Pancreas (tissue), 10 donors: ENCODE results near the gene SLC35C1. TPM values are rescaled to one million over a fixed set of nuclear protein-coding genes. Genes with fewer than 3 reads are reported as not detected.
"Not testable (repeated sequence)": the region's sequence is repeated elsewhere in the genome, so short reads cannot be mapped to it uniquely, and the experiment has no call there.

ENCODE experiments used
- ATAC-seq, 4 donors: fragments of 200-7000 bp; cut with Tn5 transposase; one replicate each; pipeline versions ENCODE4 v1.8.0 to v1.9.1; 2020; ENCODE audit warnings: mild to moderate bottlenecking in 4 of 4, moderate library complexity in 4 of 4
- DNase-seq, 6 donors: peaks; one replicate each; pipeline ENCODE4 v3.0.0-alpha.2; 2020
- FAIRE-seq: peaks from 2 replicates; lab custom pipeline; 2012; peaks lifted over from hg19 to GRCh38; lab: Jason Lieb, UNC
- H3K27ac ChIP-seq, 4 donors: fragments of 200-600 bp; sonication (generic); 1 replicate in 3 of 4; 2 replicates in 1 of 4; pipeline versions ENCODE4 v1.5.0 to v1.8.0; 2020
- H3K27me3 ChIP-seq, 4 donors: fragments of 200-600 bp; one replicate each; pipeline ENCODE4 v1.8.0; 2021
- H3K36me3 ChIP-seq, 3 donors: fragments of 200-600 bp; sonication (generic) in 1 of 3; one replicate each; pipeline versions ENCODE4 v1.5.0 to v1.8.0; 2020 to 2021
- H3K4me1 ChIP-seq, 3 donors: fragments of 200-600 bp; one replicate each; pipeline ENCODE4 v1.8.0; 2021
- H3K4me3 ChIP-seq, 4 donors: fragments of 200-600 bp; sonication (generic) in 2 of 4; one replicate each; pipeline versions ENCODE4 v1.5.0 to v1.8.0; 2020 to 2021
- H3K9me3 ChIP-seq, 4 donors: fragments of 200-600 bp; one replicate each; pipeline ENCODE4 v1.8.0; 2021
- WGBS, 2 donors: extraction: QIAGEN DNeasy Blood & Tissue Kit; methylation state at CpG; one replicate each; pipeline ENCODE4 v1.1.7; 2013; 5-methylcytosine and 5-hydroxymethylcytosine counted together
- intact Hi-C, 3 donors: fragments of 100-400 bp; cut with DNase I; formaldehyde crosslinking; loops; one replicate each; pipeline versions ENCODE4 v1.11.1 to v1.14.2; 2022
- polyA plus RNA-seq, 2 donors: library from polyadenylated mRNA; stranded (reverse); fragments of 200-250 nt; gene quantifications; one replicate each; pipeline ENCODE4 v1.2.3, GENCODE V29; 2013
- total RNA-seq, 6 donors: library from RNA; stranded (reverse); fragmentation: NEBNext Ultra II Directional in 4 of 6; extraction: Animal tissue kit (Norgen Biotek cat#: 25700) in 4 of 6; gene quantifications; one replicate each; pipeline versions ENCODE4 v1.2.1 to v1.2.4, GENCODE V29; 2021 to 2023
- TF ChIP-seq, protein P1 (sequence below), 4 donors: fragments of 200-600 bp; sonication (generic) in 3 of 4; IDR thresholded peaks; one replicate each; pipeline versions ENCODE4 v1.5.0 to v1.8.0; 2021; ENCODE audit warnings: antibody characterized with exemption in 4 of 4
- donor health status: healthy with polysubstance abuse.
- donor health status: DM: no; HTN: no; CAD: no; lungs with moderate emphysema.
- donor health status: DM: no; HTN: no; CAD: no.
- donor health status: control.
- donor health status: control.
- donor health status: Bipolar disorder and iron deficiency.
- donor health status: DM: yes; HTN: yes; CAD: no.
- donor health status: DM: no; HTN: no; CAD: no.
- donor health status: DM: no; HTN: no; CAD: no.
- donor health status: DM: yes; HTN: yes; CAD: no.

SLC35C1 gene
- total and polyA plus RNA-seq, 8 donors: 5.4 to 14.2 (median 7.5) TPM

DNA sequence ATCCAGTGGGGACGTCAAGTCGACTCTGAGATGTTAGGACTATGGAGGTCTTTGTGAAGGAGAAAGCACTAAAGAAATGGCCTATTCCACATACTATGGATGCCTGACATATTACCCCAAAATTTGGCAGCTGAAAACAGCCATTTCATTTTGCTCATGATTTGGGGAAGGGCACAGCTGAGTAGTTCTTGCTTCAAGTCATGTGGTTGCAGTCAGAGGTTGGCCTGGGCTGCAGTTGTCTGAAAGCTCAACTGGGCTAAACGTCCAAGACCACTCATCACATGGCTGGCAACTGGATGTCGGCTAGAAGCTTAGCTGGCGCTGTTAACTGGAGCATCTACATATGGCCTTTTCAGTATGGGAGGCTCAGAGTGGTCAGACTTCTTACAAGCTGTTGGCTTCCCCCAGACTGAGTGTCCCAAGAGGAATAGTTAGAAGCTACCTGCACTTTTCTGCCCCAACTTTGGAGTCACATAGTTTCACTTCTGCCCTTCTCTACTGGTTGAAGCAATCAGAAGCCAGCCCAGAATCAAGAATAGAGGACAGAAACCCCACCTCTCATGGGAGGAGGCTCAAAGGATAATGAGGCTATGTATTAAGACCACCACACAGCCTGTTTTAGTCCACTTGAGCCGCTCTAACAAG, 14.1 kb downstream of the SLC35C1 start:
- no peak for FAIRE-seq
- 84 to 87% methylated on average over 6 of the region's 6 CpGs for WGBS, 2 donors
- intact Hi-C loops: no loop called here

DNA sequence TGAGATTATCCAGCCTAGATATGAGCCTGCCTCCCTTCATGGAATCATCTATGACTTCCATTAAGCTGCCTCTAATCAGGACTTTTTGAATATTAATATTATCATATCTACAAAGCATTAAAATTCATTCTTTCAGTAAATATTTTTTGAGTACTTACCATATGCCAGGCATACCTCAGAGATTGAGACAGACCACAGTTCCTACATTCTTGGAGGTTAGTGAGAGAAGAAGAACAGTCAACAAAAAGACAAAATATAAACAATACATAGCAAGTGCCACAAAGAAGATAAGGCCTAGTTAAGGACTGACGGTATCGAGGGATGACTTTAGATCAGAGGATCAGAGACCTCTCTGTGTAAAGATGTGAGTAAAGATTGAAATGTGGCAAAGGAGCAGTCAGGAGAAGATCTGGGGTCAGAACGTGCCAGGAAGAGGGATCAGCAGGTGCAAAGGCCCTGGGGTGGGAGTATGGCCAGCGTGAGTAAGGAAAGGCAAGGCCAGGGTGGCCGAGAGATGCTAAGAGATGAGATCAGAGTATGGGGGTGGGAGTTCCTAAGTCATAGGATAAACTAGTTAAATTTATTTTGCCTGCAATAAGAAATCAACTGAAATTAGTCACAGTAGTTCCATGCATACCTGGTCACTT, 15.4 kb downstream of the SLC35C1 start:
- TF ChIP-seq, protein P1, sequence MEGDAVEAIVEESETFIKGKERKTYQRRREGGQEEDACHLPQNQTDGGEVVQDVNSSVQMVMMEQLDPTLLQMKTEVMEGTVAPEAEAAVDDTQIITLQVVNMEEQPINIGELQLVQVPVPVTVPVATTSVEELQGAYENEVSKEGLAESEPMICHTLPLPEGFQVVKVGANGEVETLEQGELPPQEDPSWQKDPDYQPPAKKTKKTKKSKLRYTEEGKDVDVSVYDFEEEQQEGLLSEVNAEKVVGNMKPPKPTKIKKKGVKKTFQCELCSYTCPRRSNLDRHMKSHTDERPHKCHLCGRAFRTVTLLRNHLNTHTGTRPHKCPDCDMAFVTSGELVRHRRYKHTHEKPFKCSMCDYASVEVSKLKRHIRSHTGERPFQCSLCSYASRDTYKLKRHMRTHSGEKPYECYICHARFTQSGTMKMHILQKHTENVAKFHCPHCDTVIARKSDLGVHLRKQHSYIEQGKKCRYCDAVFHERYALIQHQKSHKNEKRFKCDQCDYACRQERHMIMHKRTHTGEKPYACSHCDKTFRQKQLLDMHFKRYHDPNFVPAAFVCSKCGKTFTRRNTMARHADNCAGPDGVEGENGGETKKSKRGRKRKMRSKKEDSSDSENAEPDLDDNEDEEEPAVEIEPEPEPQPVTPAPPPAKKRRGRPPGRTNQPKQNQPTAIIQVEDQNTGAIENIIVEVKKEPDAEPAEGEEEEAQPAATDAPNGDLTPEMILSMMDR (IDR thresholded peaks at IDR 0.05): no peak
- FAIRE-seq (no peak), DNase-seq (no peak), ATAC-seq (no peak)
- no peaks in the 10 kb centered on the region for H3K36me3 ChIP-seq
- no peaks in the 10 kb centered on the region for H3K9me3 ChIP-seq
- no peak overlapping the region for H3K4me3 ChIP-seq
- no peak overlapping the region for H3K27ac ChIP-seq
- intact Hi-C loops: no loop called here
- no peaks in the 10 kb centered on the region for H3K27me3 ChIP-seq
- no peaks in the 10 kb centered on the region for H3K4me1 ChIP-seq
- 85 to 88% methylated on average over 5 of the region's 5 CpGs for WGBS, 2 donors

More for the DNA sequence above, 14.1 kb downstream of the SLC35C1 start:
- Histone ChIP-seq H3K27ac (no peak overlapping the region), H3K9me3 (no peaks in the 10 kb centered on the region), H3K4me3 (no peak overlapping the region), H3K4me1 (no peaks in the 10 kb centered on the region), H3K27me3 (no peaks in the 10 kb centered on the region), H3K36me3 (no peaks in the 10 kb centered on the region)
- ATAC-seq (no peak), DNase-seq (no peak)
- TF ChIP-seq, protein P1 (IDR thresholded peaks at IDR 0.05): no peak

DNA sequence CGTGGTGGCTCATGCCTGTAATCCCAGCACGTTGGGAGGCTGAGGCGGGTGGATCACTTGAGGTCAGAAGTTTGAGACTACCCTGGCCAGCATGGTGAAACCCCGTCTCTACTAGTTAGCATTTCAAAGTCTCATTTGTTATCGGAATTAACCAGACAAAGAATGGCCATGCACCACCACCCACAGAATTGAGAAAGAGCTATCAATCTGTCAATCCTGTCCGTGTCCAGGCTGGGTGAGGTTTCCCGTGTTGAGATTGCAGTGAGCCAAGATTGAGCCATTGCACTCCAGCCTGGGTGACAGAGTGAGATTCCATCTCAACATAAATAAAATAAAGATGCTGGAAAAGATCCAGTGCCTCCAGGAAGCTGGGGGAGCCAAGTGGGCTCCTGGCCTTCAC, 21.5 kb downstream of the SLC35C1 start:
- intact Hi-C loops, ATAC-seq, H3K27ac ChIP-seq, H3K4me1 ChIP-seq, H3K4me3 ChIP-seq, H3K36me3 ChIP-seq, H3K27me3 ChIP-seq, DNase-seq, H3K9me3 ChIP-seq: not testable (repeated sequence)
- WGBS, 2 donors: 49 to 54% methylated on average over 7 of the region's 7 CpGs
- peak; percentile 99 for FAIRE-seq

DNA sequence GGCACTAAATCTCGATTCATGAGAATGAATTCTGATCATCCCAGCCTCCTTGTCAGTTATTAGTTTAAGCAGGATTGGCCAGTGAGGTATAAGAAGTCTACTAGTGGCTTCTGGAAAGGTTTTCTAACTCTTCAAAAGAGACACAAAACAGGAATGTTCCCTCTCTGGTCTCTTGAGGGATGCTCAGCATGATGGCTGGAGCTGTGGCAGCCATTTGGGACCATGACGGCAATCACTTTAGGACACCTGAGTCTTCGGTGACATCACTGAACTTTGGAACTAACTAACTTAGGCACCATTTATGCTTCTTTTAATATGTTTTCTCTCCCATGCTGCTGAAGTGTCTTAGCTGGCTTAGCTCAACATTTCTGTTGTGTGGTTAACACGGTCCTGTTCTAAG, 22.2 kb downstream of the SLC35C1 start:
- no peaks in the 10 kb centered on the region for H3K4me1 ChIP-seq
- no peaks in the 10 kb centered on the region for H3K36me3 ChIP-seq
- TF ChIP-seq, protein P1 (IDR thresholded peaks at IDR 0.05): no peak
- DNase-seq (no peak), FAIRE-seq (no peak), ATAC-seq (no peak)
- H3K9me3 ChIP-seq: no peaks in the 10 kb centered on the region
- intact Hi-C loops: no loop called here
- no peaks in the 10 kb centered on the region for H3K27me3 ChIP-seq
- H3K27ac ChIP-seq: no peak overlapping the region
- H3K4me3 ChIP-seq: no peak overlapping the region
- WGBS, 2 donors: 93% methylated on average over 4 of the region's 4 CpGs

DNA sequence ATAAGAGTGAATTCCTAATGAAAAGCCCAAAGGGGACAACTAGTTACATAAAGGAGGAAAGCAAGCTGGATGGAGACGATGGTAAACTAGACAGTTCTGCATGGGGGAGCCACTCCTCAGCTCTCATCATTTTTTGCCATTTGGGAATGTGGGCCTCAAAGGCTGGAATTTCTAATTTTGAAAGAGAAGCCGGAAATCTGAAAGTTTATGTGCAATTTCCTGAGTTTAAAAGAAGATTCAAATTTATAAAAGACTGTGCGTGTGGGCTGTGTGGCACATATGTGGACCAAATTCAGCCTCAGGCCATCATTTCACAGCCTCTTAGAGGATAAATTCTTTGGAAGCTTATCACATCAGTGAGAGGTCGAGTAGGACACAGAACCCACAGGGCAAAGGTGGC, 24.0 kb downstream of the SLC35C1 start:
- intact Hi-C loops: no loop called here
- 66% methylated on average over 4 of the region's 4 CpGs for WGBS, 2 donors
- H3K9me3 ChIP-seq: no peaks in the 10 kb centered on the region
- H3K27me3 ChIP-seq: no peaks in the 10 kb centered on the region
- no peak for ATAC-seq
- H3K4me1 ChIP-seq: no peaks in the 10 kb centered on the region
- no peak overlapping the region for H3K4me3 ChIP-seq
- no peak for DNase-seq
- TF ChIP-seq, protein P1 (IDR thresholded peaks at IDR 0.05): no peak
- H3K27ac ChIP-seq: no peak overlapping the region
- no peaks in the 10 kb centered on the region for H3K36me3 ChIP-seq
- FAIRE-seq: no peak
